GM12878 (cell line): ENCODE results near the gene ZNF396. TPM values are rescaled to one million over a fixed set of nuclear protein-coding genes. Genes with fewer than 3 reads are reported as not detected.

Source experiments
- ATAC-seq: fragments of 200-7000 bp; cut with Tn5 transposase; 3 replicates; pipeline ENCODE4 v1.9.1; 2020; ENCODE audit warnings: mild to moderate bottlenecking, moderate library complexity
- BruUV-seq: library from RNA; stranded (reverse); fragments of 400-500 nt; replicated peaks from 2 replicates; lab custom pipeline; 2021; lab: Mats Ljungman, UMichigan
- CTCF ChIA-PET: fragments of 300-600 bp; sonication (Branson Sonifier 250); formaldehyde crosslinking; extraction: SDS; loops from one replicate; lab custom pipeline; 2021; ENCODE audit warnings: inconsistent platforms; lab: Yijun Ruan, JAX
- POLR2A ChIA-PET: fragments of 350-600 bp; formaldehyde crosslinking; extraction: SDS; loops from one replicate; lab custom pipeline; 2021; ENCODE audit warnings: inconsistent platforms; lab: Charles Lee
- RAD21 ChIA-PET: fragments of 300-600 bp; sonication (Branson Sonifier 250); formaldehyde crosslinking; loops from one replicate; lab custom pipeline; 2023; ENCODE audit warnings: antibody characterized with exemption; ENCODE audit not compliant: unreplicated experiment; lab: Charles Lee
- SMC1A ChIA-PET: fragments of 300-600 bp; sonication (Branson Sonifier 250); formaldehyde crosslinking; loops from one replicate; lab custom pipeline; 2023; ENCODE audit not compliant: unreplicated experiment, uncharacterized antibody; lab: Charles Lee
- DNase-seq: peaks from one replicate; pipeline ENCODE4 v3.0.0-alpha.2; 2011; ENCODE audit warnings: low read depth, low spot score
- FAIRE-seq: peaks from 3 replicates; lab custom pipeline; 2011; peaks lifted over from hg19 to GRCh38; lab: Jason Lieb, UNC
- H2AFZ ChIP-seq: 2 replicates; pipeline ENCODE4 v1.6.0; 2011; ENCODE audit warnings: low read depth, low read length, control low read depth; ENCODE audit not compliant: control insufficient read depth
- H3K27ac ChIP-seq: 2 replicates; pipeline ENCODE4 v1.5.1; 2011; ENCODE audit warnings: control low read depth; ENCODE audit not compliant: control insufficient read depth, insufficient read depth
- H3K27me3 ChIP-seq, 2 experiments: replicated peaks in 1 of 2; 2 replicates each; pipeline versions ENCODE4 v1.6.0 to v1.6.1; 2011; ENCODE audit warnings: low read length in 1 of 2; ENCODE audit not compliant: control insufficient read depth in 2 of 2, insufficient read depth in 2 of 2
- H3K36me3 ChIP-seq, 2 experiments: 2 replicates each; pipeline ENCODE4 v1.5.1; 2011; ENCODE audit warnings: low read length in 1 of 2; ENCODE audit not compliant: control insufficient read depth in 2 of 2, insufficient read depth in 2 of 2
- H3K4me1 ChIP-seq: 2 replicates; pipeline ENCODE4 v1.6.1; 2011; ENCODE audit warnings: mild to moderate bottlenecking, low read length, moderate library complexity, mixed read lengths; ENCODE audit not compliant: control insufficient read depth, insufficient read depth
- H3K4me2 ChIP-seq: 2 replicates; pipeline ENCODE4 v1.6.0; 2011; ENCODE audit warnings: control low read depth; ENCODE audit not compliant: control insufficient read depth, insufficient read depth
- H3K4me3 ChIP-seq: fragments of 200-600 bp; sonication (generic); 2 replicates; pipeline ENCODE4 v1.5.1; 2016
- H3K79me2 ChIP-seq: 2 replicates; pipeline ENCODE4 v1.6.0; 2011; ENCODE audit warnings: low read length; ENCODE audit not compliant: control insufficient read depth, insufficient read depth
- H3K9ac ChIP-seq: 2 replicates; pipeline ENCODE4 v1.8.0; 2011; ENCODE audit warnings: low read length, control low read depth, mixed read lengths; ENCODE audit not compliant: control insufficient read depth, insufficient read depth
- H3K9me3 ChIP-seq: replicated peaks from 3 replicates; pipeline ENCODE4 v1.5.1; 2011; ENCODE audit warnings: mild to moderate bottlenecking, low read length; ENCODE audit not compliant: control insufficient read depth, insufficient read depth
- H4K20me1 ChIP-seq: 2 replicates; pipeline ENCODE4 v1.6.0; 2011; ENCODE audit not compliant: control insufficient read depth, insufficient read depth
- ASH2L ChIP-seq: fragments of 300-600, 200-600 bp; sonication (generic); IDR thresholded peaks from 2 replicates; pipeline ENCODE4 v1.6.1; 2017; ENCODE audit warnings: low read depth, mild to moderate bottlenecking, borderline replicate concordance
- BRCA1 ChIP-seq: IDR thresholded peaks from 2 replicates; pipeline ENCODE4 v1.6.1; 2011; ENCODE audit warnings: low read depth, low read length, improper control_type of control experiment
- CREM ChIP-seq: IDR thresholded peaks from 2 replicates; pipeline ENCODE4 v1.6.1; 2014; ENCODE audit warnings: antibody characterized with exemption, low read depth
- FOS ChIP-seq: IDR thresholded peaks from 3 replicates; pipeline ENCODE4 v1.6.1; 2011; ENCODE audit warnings: borderline replicate concordance; ENCODE audit not compliant: insufficient read length; ENCODE audit errors: extremely low read depth
- GABPA ChIP-seq: IDR thresholded peaks from 2 replicates; pipeline ENCODE4 v1.6.1; 2014; ENCODE audit warnings: antibody characterized with exemption, low read depth, mild to moderate bottlenecking, inconsistent platforms
- HDGF ChIP-seq: fragments of 450-650 bp; IDR thresholded peaks from 2 replicates; pipeline ENCODE4 v1.6.1; 2016; ENCODE audit warnings: antibody characterized with exemption
- NBN ChIP-seq: fragments of 450-650 bp; IDR thresholded peaks from 2 replicates; pipeline ENCODE4 v1.6.1; 2016
- NFYA ChIP-seq: IDR thresholded peaks from 2 replicates; pipeline ENCODE4 v1.6.1; 2011; ENCODE audit warnings: low read depth, mild to moderate bottlenecking, low read length, improper control_type of control experiment, borderline replicate concordance
- RB1 ChIP-seq: fragments of 450-650 bp; formaldehyde crosslinking; IDR thresholded peaks from 2 replicates; pipeline ENCODE4 v1.6.1; 2017; ENCODE audit warnings: mild to moderate bottlenecking, borderline replicate concordance
- SMARCA5 ChIP-seq: fragments of 450-650 bp; IDR thresholded peaks from 2 replicates; pipeline ENCODE4 v1.6.1; 2017; ENCODE audit warnings: mild to moderate bottlenecking
- WGBS: methylation state at CpG from one replicate; pipeline ENCODE4 v1.1.6; 2016; ENCODE audit warnings: low lambda C conversion rate; ENCODE audit not compliant: insufficient replicate concordance, insufficient coverage; ENCODE audit errors: missing lambda C conversion rate; 5-methylcytosine and 5-hydroxymethylcytosine counted together
- in situ Hi-C: fragments of 300-500 bp; cut with MboI; formaldehyde crosslinking; loops from 9 replicates; pipeline ENCODE4 v1.14.3; 2018; ENCODE audit warnings: mixed read lengths
- intact Hi-C: fragments of 100-400 bp; cut with micrococcal nuclease; formaldehyde crosslinking; loops from one replicate; pipeline ENCODE4 v1.14.2; 2022; ENCODE audit not compliant: unreplicated experiment
- polyA plus RNA-seq, 11 experiments: library from polyadenylated mRNA; depleted of rRNA in 4 of 11; unstranded in 6 of 11; stranded (reverse) in 5 of 11; fragments of >200 nt; fragmentation: Nextera tagmentation in 4 of 11; fragmentation: Illumina TruSeq in 1 of 11; extraction: Ambion mirVana in 4 of 11; extraction: Trizol in 1 of 11; gene quantifications; 1 replicate in 1 of 11; 2 replicates in 10 of 11; pipeline versions ENCODE4 v1.2.1 to v1.2.3, GENCODE V29; 2011 to 2016; ENCODE audit warnings: inconsistent platforms in 2 of 11, missing spikeins in 2 of 11, low read depth in 1 of 11
- total RNA-seq, 4 experiments: library from RNA; depleted of rRNA in 3 of 4; stranded (reverse); fragments of >200 nt in 3 of 4; fragmentation: Illumina TruSeq in 1 of 4; extraction: Trizol in 1 of 4; gene quantifications; 2 replicates each; pipeline versions ENCODE4 v1.2.1 to v1.2.3, GENCODE V29; 2013 to 2021
- TF ChIP-seq, protein P1 (sequence below): fragments of 450-650 bp; IDR thresholded peaks from 2 replicates; pipeline ENCODE4 v1.6.1; 2018; ENCODE audit warnings: borderline replicate concordance, mild to moderate bottlenecking; ENCODE audit not compliant: partially characterized antibody
- TF ChIP-seq, protein P2 (sequence below): fragments of 450-650 bp; IDR thresholded peaks from 2 replicates; pipeline ENCODE4 v1.6.1; 2017; ENCODE audit warnings: mild to moderate bottlenecking, moderate library complexity
- TF ChIP-seq, protein P3 (sequence below): IDR thresholded peaks from 2 replicates; pipeline ENCODE4 v1.6.1; 2011; ENCODE audit warnings: borderline replicate concordance, low read depth, mild to moderate bottlenecking, moderate library complexity, low read length; ENCODE audit not compliant: insufficient read depth, poor library complexity, severe bottlenecking
- TF ChIP-seq, protein P4 (sequence below): IDR thresholded peaks from 2 replicates; pipeline ENCODE4 v1.6.1; 2012; ENCODE audit warnings: low read depth, low read length, improper control_type of control experiment

The ZNF396 gene
- total and polyA plus RNA-seq, 10 of the 15 experiments (the other 5 are each of a cell fraction or from before 2014, with no cell fraction given): 0.14 to 0.79 (median 0.47) TPM

DNA sequence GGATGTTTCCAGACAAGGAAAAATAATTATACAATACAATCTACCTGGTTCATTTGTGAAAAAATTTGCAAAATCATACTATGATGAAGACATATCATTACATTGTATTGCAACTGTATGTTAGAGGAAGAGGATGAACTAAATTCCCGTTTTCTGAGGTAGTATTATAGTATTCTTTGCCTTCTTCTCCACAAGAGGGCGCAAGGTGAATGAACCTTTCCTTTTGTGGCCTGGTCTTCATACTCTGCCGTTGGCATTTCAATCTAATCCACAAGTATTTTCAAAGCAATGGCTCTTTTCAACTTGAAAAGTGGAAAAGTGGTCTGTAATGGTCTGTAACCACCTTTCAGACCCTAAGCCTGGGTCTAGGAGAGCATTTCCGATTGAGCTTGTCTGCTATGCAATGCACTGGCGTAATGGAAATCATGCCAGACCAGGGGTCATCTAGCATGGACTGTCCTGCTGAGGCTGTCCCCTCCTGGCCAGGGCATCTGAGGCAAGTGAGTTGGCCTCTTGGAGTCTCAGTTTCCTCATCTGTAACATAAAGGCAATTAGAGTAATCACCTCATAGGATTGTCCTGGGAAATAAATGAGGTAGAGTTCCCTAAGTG lies 30.8 kb upstream of the ZNF396 start:
- Histone ChIP-seq H3K9me3 (no peaks in the 10 kb centered on the region), H4K20me1 (no peaks in the 10 kb centered on the region), H3K27ac (no peak overlapping the region), H3K4me2 (no peak overlapping the region), H2AFZ (no peak overlapping the region), H3K4me3 (no peak overlapping the region), H3K79me2 (no peaks in the 10 kb centered on the region), H3K36me3 (no peaks in the 10 kb centered on the region), H3K4me1 (peaks cover 21% of the 10 kb centered on the region), H3K27me3 (no peaks in the 10 kb centered on the region), H3K9ac (no peak overlapping the region)
- ChIA-PET SMC1A (interaction anchor here (0.6 to 4.5 kb wide), 27 partner anchors 10 to 529 kb away, joined by 3 to 29 read pairs (median 4); no protein-coding TSS in a partner anchor), CTCF (interaction anchor here (0.8 to 4.4 kb wide), 26 partner anchors 11 to 877 kb away, joined by 3 to 35 read pairs (median 5); partner anchors contain the start of gene INO80C), POLR2A (interaction anchor here (1.5 kb wide), 1 partner anchor 59 kb away, joined by 5 read pairs; no protein-coding TSS in a partner anchor), RAD21 (interaction anchor here (0.8 to 4.2 kb wide), 14 partner anchors 8 to 349 kb away, joined by 3 to 24 read pairs (median 4); no protein-coding TSS in a partner anchor)
- ATAC-seq (peak; percentile 78), DNase-seq (no peak), FAIRE-seq (peak; percentile 75)
- BruUV-seq: no TSS peak
- 39% methylated on average over 5 of the region's 5 CpGs for WGBS
- in situ Hi-C loops: loop anchor here (10.0 kb wide), 1 partner anchor 547 kb away; no protein-coding TSS in a partner anchor
- intact Hi-C loops: loop anchor here (1.0 to 10.0 kb wide), 5 partner anchors 89 to 349 kb away; partner anchors contain the start of gene INO80C
- TF ChIP-seq NFYA (no peak), NBN (0 out of 2 replicates have a peak, but pooled peaks have one; percentile 19), CREM (no peak), SMARCA5 (0 out of 2 replicates have a peak, but pooled peaks have one; percentile 37), BRCA1 (no peak), HDGF (0 out of 2 replicates have a peak, but pooled peaks have one; percentile 22), FOS (no peak), RB1 (peak; percentile 60; the same call in 1 of the 2 replicates), ASH2L (no peak), GABPA (no peak)
- TF ChIP-seq, protein P1, sequence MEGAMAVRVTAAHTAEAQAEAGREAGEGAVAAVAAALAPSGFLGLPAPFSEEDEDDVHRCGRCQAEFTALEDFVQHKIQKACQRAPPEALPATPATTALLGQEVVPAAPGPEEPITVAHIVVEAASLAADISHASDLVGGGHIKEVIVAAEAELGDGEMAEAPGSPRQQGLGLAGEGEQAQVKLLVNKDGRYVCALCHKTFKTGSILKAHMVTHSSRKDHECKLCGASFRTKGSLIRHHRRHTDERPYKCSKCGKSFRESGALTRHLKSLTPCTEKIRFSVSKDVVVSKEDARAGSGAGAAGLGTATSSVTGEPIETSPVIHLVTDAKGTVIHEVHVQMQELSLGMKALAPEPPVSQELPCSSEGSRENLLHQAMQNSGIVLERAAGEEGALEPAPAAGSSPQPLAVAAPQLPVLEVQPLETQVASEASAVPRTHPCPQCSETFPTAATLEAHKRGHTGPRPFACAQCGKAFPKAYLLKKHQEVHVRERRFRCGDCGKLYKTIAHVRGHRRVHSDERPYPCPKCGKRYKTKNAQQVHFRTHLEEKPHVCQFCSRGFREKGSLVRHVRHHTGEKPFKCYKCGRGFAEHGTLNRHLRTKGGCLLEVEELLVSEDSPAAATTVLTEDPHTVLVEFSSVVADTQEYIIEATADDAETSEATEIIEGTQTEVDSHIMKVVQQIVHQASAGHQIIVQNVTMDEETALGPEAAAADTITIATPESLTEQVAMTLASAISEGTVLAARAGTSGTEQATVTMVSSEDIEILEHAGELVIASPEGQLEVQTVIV: no peak
- TF ChIP-seq, protein P2, sequence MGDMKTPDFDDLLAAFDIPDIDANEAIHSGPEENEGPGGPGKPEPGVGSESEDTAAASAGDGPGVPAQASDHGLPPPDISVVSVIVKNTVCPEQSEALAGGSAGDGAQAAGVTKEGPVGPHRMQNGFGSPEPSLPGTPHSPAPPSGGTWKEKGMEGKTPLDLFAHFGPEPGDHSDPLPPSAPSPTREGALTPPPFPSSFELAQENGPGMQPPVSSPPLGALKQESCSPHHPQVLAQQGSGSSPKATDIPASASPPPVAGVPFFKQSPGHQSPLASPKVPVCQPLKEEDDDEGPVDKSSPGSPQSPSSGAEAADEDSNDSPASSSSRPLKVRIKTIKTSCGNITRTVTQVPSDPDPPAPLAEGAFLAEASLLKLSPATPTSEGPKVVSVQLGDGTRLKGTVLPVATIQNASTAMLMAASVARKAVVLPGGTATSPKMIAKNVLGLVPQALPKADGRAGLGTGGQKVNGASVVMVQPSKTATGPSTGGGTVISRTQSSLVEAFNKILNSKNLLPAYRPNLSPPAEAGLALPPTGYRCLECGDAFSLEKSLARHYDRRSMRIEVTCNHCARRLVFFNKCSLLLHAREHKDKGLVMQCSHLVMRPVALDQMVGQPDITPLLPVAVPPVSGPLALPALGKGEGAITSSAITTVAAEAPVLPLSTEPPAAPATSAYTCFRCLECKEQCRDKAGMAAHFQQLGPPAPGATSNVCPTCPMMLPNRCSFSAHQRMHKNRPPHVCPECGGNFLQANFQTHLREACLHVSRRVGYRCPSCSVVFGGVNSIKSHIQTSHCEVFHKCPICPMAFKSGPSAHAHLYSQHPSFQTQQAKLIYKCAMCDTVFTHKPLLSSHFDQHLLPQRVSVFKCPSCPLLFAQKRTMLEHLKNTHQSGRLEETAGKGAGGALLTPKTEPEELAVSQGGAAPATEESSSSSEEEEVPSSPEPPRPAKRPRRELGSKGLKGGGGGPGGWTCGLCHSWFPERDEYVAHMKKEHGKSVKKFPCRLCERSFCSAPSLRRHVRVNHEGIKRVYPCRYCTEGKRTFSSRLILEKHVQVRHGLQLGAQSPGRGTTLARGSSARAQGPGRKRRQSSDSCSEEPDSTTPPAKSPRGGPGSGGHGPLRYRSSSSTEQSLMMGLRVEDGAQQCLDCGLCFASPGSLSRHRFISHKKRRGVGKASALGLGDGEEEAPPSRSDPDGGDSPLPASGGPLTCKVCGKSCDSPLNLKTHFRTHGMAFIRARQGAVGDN: no peak
- TF ChIP-seq, protein P3, sequence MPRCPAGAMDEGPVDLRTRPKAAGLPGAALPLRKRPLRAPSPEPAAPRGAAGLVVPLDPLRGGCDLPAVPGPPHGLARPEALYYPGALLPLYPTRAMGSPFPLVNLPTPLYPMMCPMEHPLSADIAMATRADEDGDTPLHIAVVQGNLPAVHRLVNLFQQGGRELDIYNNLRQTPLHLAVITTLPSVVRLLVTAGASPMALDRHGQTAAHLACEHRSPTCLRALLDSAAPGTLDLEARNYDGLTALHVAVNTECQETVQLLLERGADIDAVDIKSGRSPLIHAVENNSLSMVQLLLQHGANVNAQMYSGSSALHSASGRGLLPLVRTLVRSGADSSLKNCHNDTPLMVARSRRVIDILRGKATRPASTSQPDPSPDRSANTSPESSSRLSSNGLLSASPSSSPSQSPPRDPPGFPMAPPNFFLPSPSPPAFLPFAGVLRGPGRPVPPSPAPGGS: no peak
- TF ChIP-seq, protein P4, sequence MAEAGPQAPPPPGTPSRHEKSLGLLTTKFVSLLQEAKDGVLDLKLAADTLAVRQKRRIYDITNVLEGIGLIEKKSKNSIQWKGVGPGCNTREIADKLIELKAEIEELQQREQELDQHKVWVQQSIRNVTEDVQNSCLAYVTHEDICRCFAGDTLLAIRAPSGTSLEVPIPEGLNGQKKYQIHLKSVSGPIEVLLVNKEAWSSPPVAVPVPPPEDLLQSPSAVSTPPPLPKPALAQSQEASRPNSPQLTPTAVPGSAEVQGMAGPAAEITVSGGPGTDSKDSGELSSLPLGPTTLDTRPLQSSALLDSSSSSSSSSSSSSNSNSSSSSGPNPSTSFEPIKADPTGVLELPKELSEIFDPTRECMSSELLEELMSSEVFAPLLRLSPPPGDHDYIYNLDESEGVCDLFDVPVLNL: no peak
